Measurements from ENCODE around the gene RBM10. TPM values are rescaled to one million over a fixed set of nuclear protein-coding genes. Genes with fewer than 3 reads are reported as not detected.
"Not testable (repeated sequence)": the region's sequence is repeated elsewhere in the genome, so short reads cannot be mapped to it uniquely, and the experiment has no call there.

The RBM10 gene
- total RNA-seq, 2 experiments from 2014 or later, result 44.9 to 45.6 TPM

DNA sequence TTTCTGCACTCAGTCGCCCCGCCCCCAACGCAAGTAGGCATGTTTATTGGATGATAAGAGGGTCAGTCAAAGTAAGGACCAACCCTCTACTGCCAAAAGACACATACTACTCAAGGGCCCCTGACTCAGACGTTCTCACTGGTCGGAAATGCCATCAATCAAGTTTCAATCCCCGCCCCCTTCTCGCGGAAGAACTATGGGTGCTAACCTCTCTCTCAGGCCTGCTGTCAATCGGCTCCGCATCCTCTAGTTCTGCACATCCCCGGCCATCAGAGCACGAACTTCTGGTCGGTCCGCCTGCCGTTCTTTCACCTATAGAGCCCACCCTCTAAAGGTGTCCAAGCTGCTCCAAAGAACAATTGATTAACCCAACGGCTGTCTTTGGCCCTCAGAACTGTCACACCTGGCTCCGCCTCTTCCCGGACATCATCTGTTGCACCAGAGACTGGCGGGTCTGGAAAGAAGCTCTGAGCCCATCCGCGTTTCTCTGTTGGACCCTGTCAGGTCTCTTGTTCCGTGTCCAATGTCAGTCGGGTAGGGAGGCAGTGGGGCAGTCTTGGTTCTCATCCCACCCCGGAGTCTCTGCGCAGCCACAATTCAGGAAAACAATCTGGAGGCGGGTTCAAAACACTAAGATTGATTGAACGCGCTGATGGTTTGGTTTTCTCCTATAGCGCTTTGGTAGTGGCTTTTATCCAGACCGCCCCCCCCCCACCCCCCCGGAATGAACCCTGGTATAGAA is 15.7 kb upstream of the RBM10 start:
- Histone ChIP-seq H2AFZ (ENCODE audit: low read length) (peak overlapping the region; percentile 97), H3K79me2 (ENCODE audit: insufficient read depth, low read depth, low read length) (no peaks in the 10 kb centered on the region), H3K9me3 (ENCODE audit: low read length) (no peaks in the 10 kb centered on the region), H3K27ac (ENCODE audit: low read depth, low read length, poor library complexity, severe bottlenecking) (peak overlapping the region; percentile 66), H3K4me2 (ENCODE audit: low read length) (peak overlapping the region; percentile 73), H3K4me1 (ENCODE audit: insufficient read depth, low read length, poor library complexity, severe bottlenecking) (peaks cover 4% of the 10 kb centered on the region), H3K36me3 (ENCODE audit: insufficient read depth, low read length) (no peaks in the 10 kb centered on the region), H3K9me2 (ENCODE audit: insufficient read depth, low read length) (no peaks in the 10 kb centered on the region), H3K4me3 (ENCODE audit: low read depth, low read length, poor library complexity, severe bottlenecking) (peak overlapping the region; percentile 81), H4K20me1 (ENCODE audit: insufficient read depth, low read length) (no peaks in the 10 kb centered on the region)
- intact Hi-C loops (cut with micrococcal nuclease; ENCODE audit: unreplicated experiment), result no loop called here
- DNase-seq (ENCODE audit: low spot score), result peak; percentile 91
- BruUV-seq (replicated peaks), result TSS peak; percentile 88
- POLR2A ChIA-PET, result interaction anchor here (0.6 to 0.9 kb wide), 4 partner anchors 9 to 956 kb away, joined by 3 to 4 read pairs (median 3); partner anchors contain the start of genes NDUFB11 and RBM10
- CTCF ChIA-PET (ENCODE audit: unreplicated experiment), result no interaction called here
- TF ChIP-seq, protein P1, sequence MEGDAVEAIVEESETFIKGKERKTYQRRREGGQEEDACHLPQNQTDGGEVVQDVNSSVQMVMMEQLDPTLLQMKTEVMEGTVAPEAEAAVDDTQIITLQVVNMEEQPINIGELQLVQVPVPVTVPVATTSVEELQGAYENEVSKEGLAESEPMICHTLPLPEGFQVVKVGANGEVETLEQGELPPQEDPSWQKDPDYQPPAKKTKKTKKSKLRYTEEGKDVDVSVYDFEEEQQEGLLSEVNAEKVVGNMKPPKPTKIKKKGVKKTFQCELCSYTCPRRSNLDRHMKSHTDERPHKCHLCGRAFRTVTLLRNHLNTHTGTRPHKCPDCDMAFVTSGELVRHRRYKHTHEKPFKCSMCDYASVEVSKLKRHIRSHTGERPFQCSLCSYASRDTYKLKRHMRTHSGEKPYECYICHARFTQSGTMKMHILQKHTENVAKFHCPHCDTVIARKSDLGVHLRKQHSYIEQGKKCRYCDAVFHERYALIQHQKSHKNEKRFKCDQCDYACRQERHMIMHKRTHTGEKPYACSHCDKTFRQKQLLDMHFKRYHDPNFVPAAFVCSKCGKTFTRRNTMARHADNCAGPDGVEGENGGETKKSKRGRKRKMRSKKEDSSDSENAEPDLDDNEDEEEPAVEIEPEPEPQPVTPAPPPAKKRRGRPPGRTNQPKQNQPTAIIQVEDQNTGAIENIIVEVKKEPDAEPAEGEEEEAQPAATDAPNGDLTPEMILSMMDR (conservative IDR thresholded peaks at IDR 0.05; ENCODE audit: low read length), result no peak
- TF ChIP-seq EZH2phosphoT487 (IDR thresholded peaks at IDR 0.05; ENCODE audit: borderline replicate concordance, low read depth, low read length), result no peak

DNA sequence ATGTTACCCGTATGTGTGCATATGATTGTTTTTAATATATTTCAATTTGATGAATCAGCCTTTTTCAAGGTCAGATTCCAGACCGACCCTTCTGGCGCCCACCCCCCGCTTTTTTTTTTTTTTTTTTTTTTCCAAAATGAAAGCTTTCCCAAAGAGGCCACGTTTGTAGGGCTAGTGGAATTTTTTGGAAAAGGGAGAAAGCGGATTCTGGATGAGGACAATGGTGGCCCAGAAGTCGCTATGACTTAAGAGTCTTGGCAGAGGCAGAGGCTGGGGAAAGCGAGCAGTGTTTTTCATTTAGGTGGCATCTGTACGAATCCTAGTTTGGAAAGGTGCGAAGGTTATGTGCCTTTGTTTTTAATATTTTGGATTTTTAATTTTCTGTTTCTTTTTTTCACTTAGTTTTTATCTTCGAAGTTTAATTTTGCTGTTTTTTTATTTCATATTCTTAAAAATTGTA is 15.1 kb upstream of the RBM10 start:
- H3K79me2 ChIP-seq (ENCODE audit: insufficient read depth, low read depth, low read length), result no peaks in the 10 kb centered on the region
- TF ChIP-seq EZH2phosphoT487 (IDR thresholded peaks at IDR 0.05; ENCODE audit: borderline replicate concordance, low read depth, low read length), result no peak
- TF ChIP-seq, protein P1 (conservative IDR thresholded peaks at IDR 0.05; ENCODE audit: low read length), result no peak
- CTCF ChIA-PET (ENCODE audit: unreplicated experiment), result no interaction called here

DNA sequence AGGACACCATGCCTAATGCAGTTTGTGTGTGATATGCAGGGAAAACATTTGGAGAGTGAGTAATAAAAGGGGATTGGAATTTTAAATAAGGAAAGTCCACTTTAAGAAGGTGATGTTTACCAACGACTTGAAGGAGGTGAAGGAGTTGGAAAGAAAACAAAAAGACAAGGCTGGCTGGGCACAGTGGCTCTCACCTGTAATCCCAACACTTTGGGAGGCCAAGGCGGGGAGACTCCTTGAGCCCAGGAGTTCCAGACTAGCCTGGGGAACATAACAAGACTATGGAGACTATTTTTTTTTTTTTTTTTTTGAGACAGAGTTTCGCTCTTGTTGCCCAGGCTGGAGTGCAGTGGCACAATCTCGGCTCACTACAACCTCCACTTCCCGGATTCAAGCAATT is 11.5 kb upstream of the RBM10 start:
- TF ChIP-seq, protein P1 (conservative IDR thresholded peaks at IDR 0.05; ENCODE audit: low read length), result no peak
- TF ChIP-seq EZH2phosphoT487 (IDR thresholded peaks at IDR 0.05; ENCODE audit: borderline replicate concordance, low read depth, low read length), result no peak
- H3K4me1 ChIP-seq (ENCODE audit: insufficient read depth, low read length, poor library complexity, severe bottlenecking), result peaks cover 2% of the 10 kb centered on the region
- no peak overlapping the region for H3K4me2 ChIP-seq (ENCODE audit: low read length)
- H3K9me3 ChIP-seq (ENCODE audit: low read length), result no peaks in the 10 kb centered on the region
- DNase-seq (ENCODE audit: low spot score), result no peak
- no peaks in the 10 kb centered on the region for H3K79me2 ChIP-seq (ENCODE audit: insufficient read depth, low read depth, low read length)
- H3K9me2 ChIP-seq (ENCODE audit: insufficient read depth, low read length), result no peaks in the 10 kb centered on the region
- BruUV-seq (replicated peaks), result no TSS peak
- intact Hi-C loops (cut with micrococcal nuclease; ENCODE audit: unreplicated experiment), result no loop called here
- no peak overlapping the region for H3K4me3 ChIP-seq (ENCODE audit: low read depth, low read length, poor library complexity, severe bottlenecking)
- no peaks in the 10 kb centered on the region for H3K36me3 ChIP-seq (ENCODE audit: insufficient read depth, low read length)
- H2AFZ ChIP-seq (ENCODE audit: low read length), result no peak overlapping the region
- no peaks in the 10 kb centered on the region for H4K20me1 ChIP-seq (ENCODE audit: insufficient read depth, low read length)
- no peak overlapping the region for H3K27ac ChIP-seq (ENCODE audit: low read depth, low read length, poor library complexity, severe bottlenecking)
- ChIA-PET POLR2A (no interaction called here), CTCF (ENCODE audit: unreplicated experiment) (no interaction called here)

More for the DNA sequence above, 15.1 kb upstream of the RBM10 start:
- BruUV-seq (replicated peaks), result no TSS peak
- Histone ChIP-seq H3K4me3 (ENCODE audit: low read depth, low read length, poor library complexity, severe bottlenecking) (peak overlapping the region; percentile 81), H3K27ac (ENCODE audit: low read depth, low read length, poor library complexity, severe bottlenecking) (no peak overlapping the region), H3K9me2 (ENCODE audit: insufficient read depth, low read length) (no peaks in the 10 kb centered on the region), H2AFZ (ENCODE audit: low read length) (0 out of 2 replicates have a peak overlapping the region, but pooled peaks have one; percentile 97), H3K9me3 (ENCODE audit: low read length) (no peaks in the 10 kb centered on the region), H3K36me3 (ENCODE audit: insufficient read depth, low read length) (no peaks in the 10 kb centered on the region), H4K20me1 (ENCODE audit: insufficient read depth, low read length) (no peaks in the 10 kb centered on the region), H3K4me1 (ENCODE audit: insufficient read depth, low read length, poor library complexity, severe bottlenecking) (peaks cover 4% of the 10 kb centered on the region), H3K4me2 (ENCODE audit: low read length) (peak overlapping the region; percentile 73)
- no peak for DNase-seq (ENCODE audit: low spot score)
- intact Hi-C loops (cut with micrococcal nuclease; ENCODE audit: unreplicated experiment), result no loop called here
- POLR2A ChIA-PET, result interaction anchor here (0.6 to 0.9 kb wide), 4 partner anchors 10 to 955 kb away, joined by 3 to 4 read pairs (median 3); no protein-coding TSS in a partner anchor

GRCh38 chrX:47135650-47136049 is 9.4 kb upstream of the RBM10 start:
- H3K9me3 ChIP-seq (ENCODE audit: low read length); H2AFZ ChIP-seq (ENCODE audit: low read length); H3K27ac ChIP-seq (ENCODE audit: low read depth, low read length, poor library complexity, severe bottlenecking); H4K20me1 ChIP-seq (ENCODE audit: insufficient read depth, low read length); DNase-seq (ENCODE audit: low spot score); CTCF ChIA-PET (ENCODE audit: unreplicated experiment); H3K4me2 ChIP-seq (ENCODE audit: low read length); intact Hi-C loops (cut with micrococcal nuclease; ENCODE audit: unreplicated experiment); BruUV-seq (replicated peaks); H3K4me1 ChIP-seq (ENCODE audit: insufficient read depth, low read length, poor library complexity, severe bottlenecking); H3K4me3 ChIP-seq (ENCODE audit: low read depth, low read length, poor library complexity, severe bottlenecking); H3K9me2 ChIP-seq (ENCODE audit: insufficient read depth, low read length); H3K79me2 ChIP-seq (ENCODE audit: insufficient read depth, low read depth, low read length); H3K36me3 ChIP-seq (ENCODE audit: insufficient read depth, low read length): not testable (repeated sequence)
- POLR2A ChIA-PET, result interaction anchor here (0.6 to 2.1 kb wide), 2 partner anchors 9 to 76 kb away, joined by 3 to 11 read pairs; partner anchors contain the start of genes NDUFB11 and RBM10
